Left ventricle myocardium inferior (tissue), 1 donor: ENCODE measurements around the gene PCDHGB6. TPM values are rescaled to one million over a fixed set of nuclear protein-coding genes. Genes with fewer than 3 reads are reported as not detected.
A peak's percentile ranks its signal among the peaks of the same experiment; 100 is the strongest.
"Not testable (repeated sequence)": the region's sequence is repeated elsewhere in the genome, so short reads cannot be mapped to it uniquely, and the experiment has no call there.

Experiments used
- DNase-seq: peaks from one replicate; pipeline ENCODE4 v3.0.0-alpha.2; 2020
- H3K27ac ChIP-seq: fragments of 200-600 bp; replicated peaks from 2 replicates; pipeline ENCODE4 v1.8.0; 2021
- H3K27me3 ChIP-seq: fragments of 200-600 bp; 2 replicates; pipeline ENCODE4 v1.8.0; 2021; ENCODE audit warnings: low read depth
- H3K36me3 ChIP-seq: fragments of 200-600 bp; 2 replicates; pipeline ENCODE4 v1.8.0; 2021
- H3K4me1 ChIP-seq: fragments of 200-600 bp; 2 replicates; pipeline ENCODE4 v1.8.0; 2021
- H3K4me3 ChIP-seq: fragments of 200-600 bp; 2 replicates; pipeline ENCODE4 v1.8.0; 2021; ENCODE audit warnings: mild to moderate bottlenecking, moderate library complexity
- H3K9me3 ChIP-seq: fragments of 200-600 bp; replicated peaks from 2 replicates; pipeline ENCODE4 v1.8.0; 2021
- CTCF ChIP-seq: fragments of 200-600 bp; IDR thresholded peaks from 2 replicates; pipeline ENCODE4 v1.8.0; 2021; ENCODE audit warnings: antibody characterized with exemption, mild to moderate bottlenecking, borderline replicate concordance
- intact Hi-C: fragments of 100-400 bp; cut with micrococcal nuclease; formaldehyde crosslinking; loops from one replicate; pipeline ENCODE4 v1.11.0; 2022
- total RNA-seq: library from RNA; stranded (reverse); fragmentation: NEBNext Ultra II Directional; extraction: Animal tissue kit (Norgen Biotek cat#: 25700); gene quantifications from one replicate; pipeline ENCODE4 v1.2.1, GENCODE V29; 2021
- donor health status: DM: no; HTN: yes; CAD: no; lungs with severe emphysema.

The PCDHGB6 gene
- total RNA-seq, 1 donor from 2014 or later: 5.0 TPM

GRCh38 chr5:141403387-141403786 is 4.4 kb upstream of the PCDHGB6 start:
- peaks cover 34% of the 10 kb centered on the region for H3K36me3 ChIP-seq
- peaks cover 100% of the 10 kb centered on the region for H3K9me3 ChIP-seq
- intact Hi-C loops: no loop called here
- DNase-seq: no peak
- no peak for TF ChIP-seq CTCF
- peak overlapping the region; percentile 44 for H3K4me3 ChIP-seq
- H3K4me1 ChIP-seq: peaks cover 24% of the 10 kb centered on the region
- no peaks in the 10 kb centered on the region for H3K27me3 ChIP-seq
- H3K27ac ChIP-seq: no peak overlapping the region

GRCh38 chr5:141409598-141410306 is 1.9 kb downstream of the PCDHGB6 start:
- no peak for TF ChIP-seq CTCF
- H3K4me3 ChIP-seq: no peak overlapping the region
- no peaks in the 10 kb centered on the region for H3K27me3 ChIP-seq

GRCh38 chr5:141411575-141411974 is 3.8 kb downstream of the PCDHGB6 start:
- H3K4me3 ChIP-seq: no peak overlapping the region
- intact Hi-C loops: loop anchor here (10.0 kb wide), 1 partner anchor 143 kb away; no protein-coding TSS in a partner anchor
- peaks cover 36% of the 10 kb centered on the region for H3K4me1 ChIP-seq
- no peak overlapping the region for H3K27ac ChIP-seq
- peaks cover 100% of the 10 kb centered on the region for H3K9me3 ChIP-seq
- no peak for DNase-seq
- no peak for TF ChIP-seq CTCF
- H3K27me3 ChIP-seq: no peaks in the 10 kb centered on the region
- peaks cover 41% of the 10 kb centered on the region for H3K36me3 ChIP-seq

More at GRCh38 chr5:141409598-141410306, 1.9 kb downstream of the PCDHGB6 start:
- H3K9me3 ChIP-seq: peaks cover 100% of the 10 kb centered on the region
- no peak for DNase-seq
- peaks cover 36% of the 10 kb centered on the region for H3K4me1 ChIP-seq
- intact Hi-C loops: loop anchor here (10.0 kb wide), 1 partner anchor 145 kb away; no protein-coding TSS in a partner anchor
- H3K27ac ChIP-seq: no peak overlapping the region
- peaks cover 54% of the 10 kb centered on the region for H3K36me3 ChIP-seq

- TF ChIP-seq CTCF: peak; percentile 66
- Histone ChIP-seq H3K9me3 (peaks cover 99% of the 10 kb centered on the region), H3K4me3 (peak within 1 kb of the TSS; percentile 54), H3K4me1 (peaks cover 46% of the 10 kb centered on the region), H3K27ac (peak within 1 kb of the TSS; percentile 50), H3K27me3 (no peaks in the 10 kb centered on the region), H3K36me3 (peaks cover 41% of the 10 kb centered on the region)
- no peak for DNase-seq
- intact Hi-C loops: loop anchor here (10.0 kb wide), 1 partner anchor 142 kb away; no protein-coding TSS in a partner anchor
These were observed 5.2 kb downstream of the PCDHGB6 start, which contains the start of gene PCDHGA10 for GRCh38 chr5:141412854-141413539. Gene PCDHGA10 (plus strand): TSS chr5:141412987. CDS start chr5:141413176, 189 bp downstream.

- Histone ChIP-seq H3K27ac (peak overlapping the region; percentile 50), H3K4me3 (peak overlapping the region; percentile 54), H3K27me3 (no peaks in the 10 kb centered on the region), H3K36me3 (peaks cover 44% of the 10 kb centered on the region), H3K4me1 (peaks cover 52% of the 10 kb centered on the region), H3K9me3 (peaks cover 99% of the 10 kb centered on the region)
- intact Hi-C loops: loop anchor here (10.0 kb wide), 1 partner anchor 141 kb away; no protein-coding TSS in a partner anchor
- no peak for TF ChIP-seq CTCF
- DNase-seq: no peak
These were observed 5.8 kb downstream of the PCDHGB6 start for GRCh38 chr5:141413540-141414069.

GRCh38 chr5:141414548-141415274 is 6.9 kb downstream of the PCDHGB6 start:
- Histone ChIP-seq H3K4me1 (peaks cover 57% of the 10 kb centered on the region), H3K9me3 (peaks cover 99% of the 10 kb centered on the region), H3K36me3 (peaks cover 49% of the 10 kb centered on the region)
- H3K27ac ChIP-seq, H3K27me3 ChIP-seq, H3K4me3 ChIP-seq, DNase-seq: not testable (repeated sequence)
- intact Hi-C loops: loop anchor here (10.0 kb wide), 1 partner anchor 140 kb away; no protein-coding TSS in a partner anchor

GRCh38 chr5:141415275-141415618 is 7.4 kb downstream of the PCDHGB6 start:
- intact Hi-C loops: loop anchor here (10.0 kb wide), 1 partner anchor 140 kb away; no protein-coding TSS in a partner anchor

More at GRCh38 chr5:141415275-141415618, 7.4 kb downstream of the PCDHGB6 start:
- H3K36me3 ChIP-seq: peaks cover 48% of the 10 kb centered on the region
- H3K9me3 ChIP-seq: peaks cover 99% of the 10 kb centered on the region
- H3K27me3 ChIP-seq, H3K27ac ChIP-seq, H3K4me3 ChIP-seq, DNase-seq: not testable (repeated sequence)
- H3K4me1 ChIP-seq: peaks cover 59% of the 10 kb centered on the region
